ENCODE results near the gene TRAFD1.

- TF ChIP-seq POLR2AphosphoS5 (IDR thresholded peaks at IDR 0.05; ENCODE audit: borderline replicate concordance, low read depth, low read length) (no peak), EZH2 (IDR thresholded peaks at IDR 0.05) (no peak), FOXP2 (optimal IDR thresholded peaks at IDR 0.05; ENCODE audit: control extremely low read depth, extremely low read length, insufficient read depth) (no peak)
These were observed 17.8 kb upstream of the TRAFD1 start for GRCh38 chr12:112107306-112108201.
